Measurements from ENCODE around the gene FLNA. TPM values are rescaled to one million over a fixed set of nuclear protein-coding genes. Genes with fewer than 3 reads are reported as not detected.

The FLNA gene
- total RNA-seq, 5 donors from 2014 or later (not counting 1 experiment from before 2014, with no cell fraction given) = 893 to 1,483 (median 1,268) TPM

DNA sequence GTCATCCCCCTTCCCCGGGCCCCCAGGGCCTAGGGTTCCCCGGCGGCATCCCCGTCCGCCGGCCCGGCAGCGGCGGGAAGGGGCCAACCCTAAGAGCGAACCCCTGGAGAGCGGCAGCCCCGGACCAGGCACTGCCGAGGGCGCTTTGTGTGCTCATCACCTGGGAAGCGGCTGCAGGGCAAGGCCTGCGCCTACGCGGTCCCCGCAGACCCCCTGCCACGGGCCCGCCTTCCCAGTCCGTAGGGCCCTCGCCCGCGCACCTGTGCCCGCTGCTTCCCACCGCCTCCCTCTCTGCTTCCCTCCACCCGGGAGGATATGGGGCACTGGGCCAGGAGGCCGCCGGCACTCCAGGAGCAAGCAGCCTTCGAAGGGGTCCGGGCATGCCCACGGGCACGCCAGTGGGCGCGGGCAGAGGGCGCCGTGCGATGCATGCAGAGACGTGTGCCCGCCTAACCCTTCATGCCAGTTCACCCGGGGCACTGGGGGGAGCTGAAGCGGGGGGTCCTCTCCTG is 2.6 kb downstream of the FLNA start:
- Histone ChIP-seq H3K9me3 (no peaks in the 10 kb centered on the region), H3K36me3 (ENCODE audit: control insufficient read depth in 2 of 2, extremely low read depth in 1 of 2, insufficient read depth in 1 of 2, low read length in 1 of 2) (peaks cover 0 to 18% of the 10 kb centered on the region in 2 donors), H3K27me3 (replicated peaks in 1 of 2; ENCODE audit: control insufficient read depth in 2 of 2, extremely low read depth in 1 of 2, insufficient read depth in 2 of 2, low read length in 1 of 2) (no peaks in the 10 kb centered on the region), H3K4me3 (ENCODE audit: control insufficient read depth in 1 of 2, extremely low read depth in 1 of 2, low read length in 1 of 2) (peak overlapping the region in 1 of 2 donors; percentile 60), H3K27ac (ENCODE audit: low read length) (peak overlapping the region; percentile 73), H3K4me1 (ENCODE audit: control insufficient read depth in 1 of 2, extremely low read depth in 1 of 2, insufficient read depth in 2 of 2, low read length in 2 of 2) (peaks cover 7 to 58% of the 10 kb centered on the region in 2 experiments)
- Mint-ChIP-seq H3K4me1 (peaks cover 24 to 31% (median 30%) of the 10 kb centered on the region in 3 donors), H3K27me3 (no peaks in the 10 kb centered on the region), H3K4me3 (peak overlapping the region; percentile 64 to 88 (median 83)), H3K9me3 (no peaks in the 10 kb centered on the region), H3K27ac (peak overlapping the region in 1 of 2 donors; percentile 69), H3K36me3 (no peaks in the 10 kb centered on the region)
- ChIA-PET CTCF (no interaction called here), POLR2A (no interaction called here)
- ATAC-seq (replicated peaks in 1 of 4) = no peak
- DNase-seq = no peak
- 3% methylated on average over 29 of the region's 43 CpGs for WGBS (ENCODE audit: insufficient coverage)

- POLR2A ChIA-PET = interaction anchor here in 1 of 2 donors (0.7 to 1.2 kb wide), 5 partner anchors 8 to 386 kb away, joined by 3 to 21 read pairs (median 3); partner anchors contain the start of genes EMD and SLC10A3
- Histone ChIP-seq H3K4me1 (ENCODE audit: control insufficient read depth in 1 of 2, extremely low read depth in 1 of 2, insufficient read depth in 2 of 2, low read length in 2 of 2) (peaks cover 7 to 61% of the 10 kb centered on the region in 2 experiments), H3K9me3 (no peaks in the 10 kb centered on the region), H3K27ac (ENCODE audit: low read length) (peak overlapping the region; percentile 73), H3K36me3 (ENCODE audit: control insufficient read depth in 2 of 2, extremely low read depth in 1 of 2, insufficient read depth in 1 of 2, low read length in 1 of 2) (peaks cover 0 to 24% of the 10 kb centered on the region in 2 donors), H3K27me3 (replicated peaks in 1 of 2; ENCODE audit: control insufficient read depth in 2 of 2, extremely low read depth in 1 of 2, insufficient read depth in 2 of 2, low read length in 1 of 2) (no peaks in the 10 kb centered on the region), H3K4me3 (ENCODE audit: control insufficient read depth in 1 of 2, extremely low read depth in 1 of 2, low read length in 1 of 2) (peak overlapping the region; percentile 76 to 89)
- WGBS (ENCODE audit: insufficient coverage) = 0% methylated on average over 40 of the region's 77 CpGs
- no peaks in the 10 kb centered on the region for H3K27me3 Mint-ChIP-seq
- no peaks in the 10 kb centered on the region for H3K36me3 Mint-ChIP-seq
- peak; percentile 80 to 93 (median 88) for DNase-seq
- H3K9me3 Mint-ChIP-seq = no peaks in the 10 kb centered on the region
- ATAC-seq (replicated peaks in 1 of 4) = peak; percentile 58 to 70 (median 68)
- peak overlapping the region; percentile 82 to 84 for H3K27ac Mint-ChIP-seq
- H3K4me1 Mint-ChIP-seq = peaks cover 26 to 34% (median 31%) of the 10 kb centered on the region in 3 donors
- CTCF ChIA-PET = interaction anchor here in 1 of 2 donors (0.6 kb wide), 2 partner anchors 139 to 225 kb away, joined by 4 to 7 read pairs; no protein-coding TSS in a partner anchor
- peak overlapping the region; percentile 80 to 88 (median 83) for H3K4me3 Mint-ChIP-seq
These were observed 3.2 kb downstream of the FLNA start for GRCh38 chrX:154371017-154371788.

DNA sequence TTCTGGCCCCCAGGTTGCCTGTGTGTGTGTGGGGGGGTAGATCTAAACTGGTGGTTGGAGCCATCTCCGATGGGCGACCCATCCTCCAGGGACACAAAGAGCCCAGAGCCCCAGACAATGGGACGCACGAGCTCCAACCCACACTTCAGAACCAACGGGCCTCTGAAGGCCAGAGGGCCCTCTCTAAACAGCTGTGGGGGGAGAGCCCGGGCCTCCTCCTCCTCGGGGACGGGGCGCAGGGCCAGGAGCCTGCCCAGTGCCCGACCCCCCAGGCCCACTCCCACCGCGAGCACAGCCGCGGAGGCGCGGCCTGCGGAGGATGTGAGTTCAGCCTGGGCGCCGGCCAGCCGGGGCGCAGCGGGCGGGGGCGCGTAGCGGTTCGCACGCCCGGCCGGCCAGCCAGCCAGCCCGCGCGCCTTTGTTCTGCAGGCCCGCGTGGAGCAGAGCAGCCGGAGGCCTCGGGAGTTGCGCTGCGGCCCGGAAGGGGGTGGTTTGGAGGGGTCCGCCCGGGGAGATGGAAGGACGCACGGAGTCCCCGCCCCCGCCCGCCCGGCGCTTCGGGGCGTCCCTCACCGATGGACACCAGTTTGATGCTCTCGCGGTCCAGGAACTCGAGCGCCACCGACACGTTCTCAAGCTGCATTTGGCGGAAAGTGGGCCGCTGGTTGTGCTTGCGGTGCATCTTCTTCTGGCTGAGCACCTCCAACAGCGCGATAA is 4.0 kb downstream of the FLNA start:
- peaks cover 26 to 36% (median 31%) of the 10 kb centered on the region in 3 donors for H3K4me1 Mint-ChIP-seq
- Histone ChIP-seq H3K4me3 (ENCODE audit: control insufficient read depth in 1 of 2, extremely low read depth in 1 of 2, low read length in 1 of 2) (peak overlapping the region; percentile 76 to 89), H3K27ac (ENCODE audit: low read length) (peak overlapping the region; percentile 97), H3K4me1 (ENCODE audit: control insufficient read depth in 1 of 2, extremely low read depth in 1 of 2, insufficient read depth in 2 of 2, low read length in 2 of 2) (peaks cover 7 to 68% of the 10 kb centered on the region in 2 experiments), H3K36me3 (ENCODE audit: control insufficient read depth in 2 of 2, extremely low read depth in 1 of 2, insufficient read depth in 1 of 2, low read length in 1 of 2) (peaks cover 0 to 31% of the 10 kb centered on the region in 2 donors), H3K9me3 (no peaks in the 10 kb centered on the region), H3K27me3 (replicated peaks in 1 of 2; ENCODE audit: control insufficient read depth in 2 of 2, extremely low read depth in 1 of 2, insufficient read depth in 2 of 2, low read length in 1 of 2) (no peaks in the 10 kb centered on the region)
- peak overlapping the region; percentile 88 to 95 (median 89) for H3K4me3 Mint-ChIP-seq
- no peaks in the 10 kb centered on the region for H3K27me3 Mint-ChIP-seq
- peak overlapping the region; percentile 84 to 97 for H3K27ac Mint-ChIP-seq
- no peaks in the 10 kb centered on the region for H3K9me3 Mint-ChIP-seq
- CTCF ChIA-PET = interaction anchor here in 1 of 2 donors (0.6 kb wide), 2 partner anchors 140 to 226 kb away, joined by 4 to 7 read pairs; no protein-coding TSS in a partner anchor
- no peaks in the 10 kb centered on the region for H3K36me3 Mint-ChIP-seq
- 1% methylated on average over 24 of the region's 63 CpGs for WGBS (ENCODE audit: insufficient coverage)
- peak in 2 of 4 experiments; percentile 1 for ATAC-seq (replicated peaks in 1 of 4)
- DNase-seq = peak in 2 of 35 experiments; percentile 31 to 34
- POLR2A ChIA-PET = interaction anchor here (0.5 to 1.2 kb wide), 6 partner anchors 9 to 386 kb away, joined by 3 to 21 read pairs (median 4); partner anchors contain the start of genes EMD (in 1 of the 2) and SLC10A3 (in 1 of the 2)

GRCh38 chrX:154369449-154370299 is 4.8 kb downstream of the FLNA start:
- Mint-ChIP-seq H3K27ac (peak overlapping the region; percentile 80 to 97), H3K36me3 (peaks cover 2% of the 10 kb centered on the region), H3K4me1 (peaks cover 30 to 35% (median 30%) of the 10 kb centered on the region in 3 donors), H3K27me3 (no peaks in the 10 kb centered on the region), H3K4me3 (peak overlapping the region; percentile 88 to 95 (median 89)), H3K9me3 (no peaks in the 10 kb centered on the region)
- Histone ChIP-seq H3K27ac (ENCODE audit: low read length) (peak overlapping the region; percentile 97), H3K9me3 (no peaks in the 10 kb centered on the region), H3K4me3 (ENCODE audit: control insufficient read depth in 1 of 2, extremely low read depth in 1 of 2, low read length in 1 of 2) (peak overlapping the region; percentile 76 to 89), H3K36me3 (ENCODE audit: control insufficient read depth in 2 of 2, extremely low read depth in 1 of 2, insufficient read depth in 1 of 2, low read length in 1 of 2) (peaks cover 0 to 39% of the 10 kb centered on the region in 2 donors), H3K27me3 (replicated peaks in 1 of 2; ENCODE audit: control insufficient read depth in 2 of 2, extremely low read depth in 1 of 2, insufficient read depth in 2 of 2, low read length in 1 of 2) (no peaks in the 10 kb centered on the region), H3K4me1 (ENCODE audit: control insufficient read depth in 1 of 2, extremely low read depth in 1 of 2, insufficient read depth in 2 of 2, low read length in 2 of 2) (peaks cover 7 to 71% of the 10 kb centered on the region in 2 experiments)
- ChIA-PET POLR2A (interaction anchor here in 1 of 2 donors (0.5 to 0.6 kb wide), 2 partner anchors 9 to 10 kb away, joined by 3 to 5 read pairs; partner anchors contain the start of gene EMD), CTCF (interaction anchor here in 1 of 2 donors (0.7 kb wide), 1 partner anchor 8 kb away, joined by 3 read pairs; no protein-coding TSS in a partner anchor)
- DNase-seq (peak in 34 of 35 experiments; percentile 34 to 78 (median 60)), ATAC-seq (replicated peaks in 1 of 4) (peak; percentile 13 to 37 (median 24))
- WGBS (ENCODE audit: insufficient coverage) = no CpG with 5 or more reads among the region's 13 CpGs

DNA sequence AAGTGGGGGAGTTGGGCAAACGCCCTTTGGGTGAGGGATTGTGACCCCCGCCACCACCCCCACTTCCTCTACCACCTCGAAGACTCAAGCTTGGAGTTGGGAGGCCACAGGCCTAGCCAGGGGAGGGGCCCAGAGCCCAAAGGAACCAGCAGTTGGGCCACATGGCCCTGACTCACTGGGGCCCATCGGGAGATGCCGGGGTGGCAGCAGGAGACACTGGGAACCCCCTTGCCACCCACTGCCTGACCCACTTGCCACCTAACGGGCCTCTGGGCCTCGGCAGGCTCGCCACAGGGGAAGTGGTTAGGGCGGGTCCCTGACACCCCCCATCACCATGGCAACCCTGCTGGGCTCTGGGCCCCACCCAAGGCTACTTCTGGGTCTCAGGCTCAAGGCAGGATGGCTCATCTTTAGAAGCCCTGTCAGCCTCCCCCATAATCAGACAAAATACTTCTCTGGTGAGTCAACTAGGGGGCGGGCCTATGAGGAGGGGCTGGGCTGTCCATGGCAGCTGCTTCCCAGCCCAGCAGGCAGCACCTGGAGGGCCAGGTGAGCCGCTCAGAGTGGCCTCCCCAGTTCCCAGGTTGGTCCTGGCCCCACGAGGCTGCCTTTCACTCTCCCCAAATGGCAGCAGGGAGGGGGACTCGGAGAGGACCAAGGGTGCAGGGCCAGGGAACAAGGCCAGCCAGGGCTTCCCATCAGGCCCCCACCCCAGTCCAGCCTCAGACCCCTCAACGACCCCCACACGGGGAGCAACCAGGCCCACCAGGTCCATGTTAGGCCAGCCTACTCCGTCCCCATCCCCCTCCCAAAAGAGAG is 5.6 kb downstream of the FLNA start:
- H3K4me1 ChIP-seq (ENCODE audit: control insufficient read depth in 1 of 2, extremely low read depth in 1 of 2, insufficient read depth in 2 of 2, low read length in 2 of 2) = peaks cover 5 to 74% of the 10 kb centered on the region in 2 experiments
- ATAC-seq (replicated peaks in 1 of 4) (peak; percentile 41 to 57 (median 56)), DNase-seq (peak; percentile 67 to 92 (median 87))
- ChIA-PET POLR2A (no interaction called here), CTCF (interaction anchor here in 1 of 2 donors (0.6 to 0.7 kb wide), 2 partner anchors 9 to 394 kb away, joined by 3 read pairs; partner anchors contain the start of gene DKC1)
- peak overlapping the region; percentile 97 for H3K27ac ChIP-seq (ENCODE audit: low read length)
- H3K27me3 ChIP-seq (replicated peaks in 1 of 2; ENCODE audit: control insufficient read depth in 2 of 2, extremely low read depth in 1 of 2, insufficient read depth in 2 of 2, low read length in 1 of 2) = no peaks in the 10 kb centered on the region
- no peaks in the 10 kb centered on the region for H3K9me3 ChIP-seq
- no peaks in the 10 kb centered on the region for H3K27me3 Mint-ChIP-seq
- H3K36me3 ChIP-seq (ENCODE audit: control insufficient read depth in 2 of 2, extremely low read depth in 1 of 2, insufficient read depth in 1 of 2, low read length in 1 of 2) = peaks cover 2 to 48% of the 10 kb centered on the region in 2 donors
- H3K36me3 Mint-ChIP-seq = peaks cover 3% of the 10 kb centered on the region
- WGBS (ENCODE audit: insufficient coverage) = 0% methylated on average over 1 of the region's 16 CpGs
- peaks cover 31 to 37% (median 32%) of the 10 kb centered on the region in 3 donors for H3K4me1 Mint-ChIP-seq
- peak overlapping the region; percentile 90 for H3K27ac Mint-ChIP-seq
- peak overlapping the region; percentile 77 to 95 (median 88) for H3K4me3 Mint-ChIP-seq
- peak overlapping the region; percentile 35 to 89 for H3K4me3 ChIP-seq (ENCODE audit: control insufficient read depth in 1 of 2, extremely low read depth in 1 of 2, low read length in 1 of 2)
- H3K9me3 Mint-ChIP-seq = no peaks in the 10 kb centered on the region
